Liver (tissue), 3 donors: ENCODE results near the gene SH3PXD2A.

ENCODE experiments used
- CTCF ChIP-seq: fragments of 150-350 bp; IDR thresholded peaks from 2 replicates; pipeline ENCODE4 v1.5.1; 2017; ENCODE audit warnings: improper control_type of control experiment, low read depth, low read length; ENCODE audit not compliant: missing input control
- FOXA1 ChIP-seq: IDR thresholded peaks from 2 replicates; pipeline ENCODE4 v1.6.1; 2016; ENCODE audit warnings: antibody characterized with exemption
- RAD21 ChIP-seq, 2 donors: IDR thresholded peaks; 2 replicates each; pipeline ENCODE4 v1.6.1; 2016; ENCODE audit warnings: antibody characterized with exemption in 2 of 2, mild to moderate bottlenecking in 2 of 2
- REST ChIP-seq: IDR thresholded peaks from 2 replicates; pipeline ENCODE4 v1.6.1; 2016; ENCODE audit warnings: antibody characterized with exemption, mild to moderate bottlenecking
- RXRA ChIP-seq, 2 donors: IDR thresholded peaks; 2 replicates each; pipeline ENCODE4 v1.6.1; 2017 to 2018; ENCODE audit warnings: antibody characterized with exemption in 2 of 2, mild to moderate bottlenecking in 1 of 2
- SP1 ChIP-seq: IDR thresholded peaks from 2 replicates; pipeline ENCODE4 v1.6.1; 2018; ENCODE audit warnings: antibody characterized with exemption, mild to moderate bottlenecking
- YY1 ChIP-seq: IDR thresholded peaks from 2 replicates; pipeline ENCODE4 v1.6.1; 2016; ENCODE audit warnings: antibody characterized with exemption, mild to moderate bottlenecking
- ZBTB33 ChIP-seq: IDR thresholded peaks from 2 replicates; pipeline ENCODE4 v1.6.1; 2016; ENCODE audit warnings: antibody characterized with exemption
- donor health status: healthy.
- donor health status: healthy.

- TF ChIP-seq CTCF (no peak), ZBTB33 (no peak), FOXA1 (no peak), YY1 (no peak), REST (no peak), SP1 (no peak), RAD21 (IDR thresholded peaks at IDR 0.05) (no peak), RXRA (IDR thresholded peaks at IDR 0.05) (no peak)
Measured at GRCh38 chr10:103749779-103750178, 105.6 kb downstream of the SH3PXD2A start.
